ENCODE measurements around the gene FHDC1.

The FHDC1 gene

GRCh38 chr4:152959080-152959479 lies 23.0 kb downstream of the FHDC1 start:
- no peak for DNase-seq

- DNase-seq, result no peak
Measured at GRCh38 chr4:152960082-152960481, 24.0 kb downstream of the FHDC1 start.

DNA sequence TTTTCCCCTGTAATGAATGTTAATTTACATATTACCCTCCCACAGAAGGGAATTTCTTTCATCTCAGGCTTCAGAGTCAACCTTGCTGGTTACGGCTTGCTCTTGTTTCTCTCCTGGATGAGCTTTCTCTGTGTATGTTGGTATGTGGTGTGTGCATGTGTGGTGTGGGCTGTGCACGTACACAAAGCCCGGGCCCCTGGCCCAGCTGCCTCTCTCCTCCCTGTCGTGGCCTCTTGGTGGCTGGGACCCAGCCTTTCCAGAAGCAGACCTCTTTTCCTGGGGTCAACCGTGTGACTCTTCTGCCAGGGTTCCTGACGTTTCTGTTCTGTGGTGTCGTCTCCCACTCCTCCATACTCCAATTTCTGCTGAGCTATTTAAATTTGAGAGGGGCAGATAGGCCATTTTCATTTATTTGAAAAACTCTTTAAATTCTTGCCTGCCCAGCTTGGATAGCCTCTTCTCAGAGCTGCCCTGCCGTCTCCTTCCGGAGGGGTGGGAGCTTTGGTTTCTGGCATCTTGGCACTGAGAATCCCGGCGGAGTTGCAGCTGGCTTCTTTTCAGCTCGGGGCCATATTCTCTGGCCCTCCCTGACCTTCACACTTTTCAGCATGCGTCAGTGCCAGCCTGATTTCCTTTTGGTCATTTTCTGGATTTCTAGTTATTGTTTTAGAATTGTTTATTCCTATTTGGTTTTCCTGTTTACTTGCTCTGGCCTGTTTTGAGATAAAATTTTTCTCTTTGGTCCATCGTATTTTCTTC lies 25.1 kb downstream of the FHDC1 start:
- DNase-seq, result no peak

- peak; percentile 79 for DNase-seq
Measured at GRCh38 chr4:152961773-152962115, 25.6 kb downstream of the FHDC1 start.

DNA sequence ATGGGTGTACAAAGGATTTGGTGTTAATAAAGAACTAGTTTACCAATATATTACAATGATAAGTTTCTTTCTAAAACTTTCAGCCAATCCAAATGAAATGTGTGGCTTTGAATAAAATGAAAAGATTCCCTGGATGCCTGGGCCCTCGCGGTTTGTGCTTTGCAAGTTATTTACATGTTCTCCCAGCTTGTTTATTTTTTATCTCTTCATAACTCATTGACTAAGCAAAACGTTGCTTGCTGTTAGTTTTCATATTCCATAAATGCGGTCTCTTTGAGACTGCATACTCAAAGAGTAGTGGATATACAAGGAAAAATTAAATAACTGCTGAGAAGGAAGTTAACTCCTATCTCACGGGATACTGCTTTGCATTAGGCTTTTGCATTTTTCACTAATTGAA lies 26.0 kb downstream of the FHDC1 start:
- DNase-seq, result peak; percentile 37

DNA sequence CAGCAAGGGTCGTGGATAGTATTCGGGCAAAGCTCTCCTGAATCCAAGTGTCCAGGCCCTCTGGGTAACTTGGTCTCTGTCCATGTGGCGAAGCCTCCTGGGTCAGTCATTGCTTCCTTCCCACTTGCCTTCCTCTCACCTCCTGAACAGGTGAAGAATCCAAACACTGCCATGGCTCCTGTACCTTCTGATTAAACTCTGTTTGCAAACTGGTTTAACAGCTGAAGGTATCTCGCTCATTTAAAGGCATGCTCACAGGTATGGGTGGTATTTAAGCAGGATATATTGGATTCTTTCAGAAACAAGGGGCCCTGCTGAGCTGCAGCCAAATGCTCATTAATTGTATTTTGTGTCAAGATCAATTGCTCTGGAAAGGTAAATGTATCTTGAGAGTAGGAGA lies 28.2 kb downstream of the FHDC1 start:
- DNase-seq, result no peak

DNA sequence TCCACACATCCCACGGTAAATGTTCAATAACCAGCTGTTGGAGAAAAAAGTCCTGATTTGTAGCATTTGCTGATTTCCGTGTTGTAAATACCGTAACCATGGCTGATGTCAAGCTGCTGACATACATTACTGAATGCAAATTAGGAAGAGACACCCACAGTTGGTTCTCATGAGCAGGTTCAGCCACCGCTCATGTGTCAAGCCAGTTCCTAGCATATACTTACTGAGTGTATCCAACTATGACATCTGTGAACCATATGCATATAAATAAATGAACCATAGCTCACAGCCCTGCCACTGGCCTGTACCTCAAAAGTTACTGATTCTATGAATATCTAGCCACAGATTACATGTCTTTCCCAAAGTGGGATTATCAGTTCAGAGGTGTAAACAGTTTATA lies 29.5 kb downstream of the FHDC1 start:
- no peak for DNase-seq

GRCh38 chr4:152967907-152968306 lies 31.8 kb downstream of the FHDC1 start:
- no peak for DNase-seq

DNA sequence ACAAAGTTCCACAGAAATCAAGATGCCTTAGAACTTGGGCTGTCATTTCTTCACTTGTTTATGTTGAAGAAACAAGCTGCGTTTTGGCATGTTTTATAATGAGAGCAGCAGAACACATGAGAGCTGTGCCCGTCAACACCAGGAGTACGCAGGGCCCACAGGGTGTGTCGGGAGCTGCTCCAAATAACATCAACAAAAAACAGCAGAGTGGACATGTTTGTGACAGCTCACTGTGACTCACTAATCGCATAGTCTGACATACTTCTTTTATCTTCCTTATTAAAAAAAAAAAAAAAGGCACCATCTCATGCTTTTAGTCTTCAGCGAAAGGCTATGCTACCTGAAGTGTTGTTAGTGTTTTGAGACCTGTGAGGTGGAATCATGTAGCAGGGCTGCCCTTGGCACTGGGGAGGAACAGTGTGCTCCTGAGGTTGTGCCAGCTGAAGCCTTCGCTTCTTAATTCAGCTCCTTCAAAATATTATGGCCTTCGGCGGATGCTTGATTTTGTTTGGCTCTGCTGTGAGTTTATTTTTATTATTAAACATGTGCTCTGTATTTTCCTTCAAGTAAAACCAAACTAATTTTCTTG lies 32.8 kb downstream of the FHDC1 start:
- DNase-seq, result no peak

GRCh38 chr4:152970102-152970820 lies 34.1 kb downstream of the FHDC1 start:
- DNase-seq, result no peak

DNA sequence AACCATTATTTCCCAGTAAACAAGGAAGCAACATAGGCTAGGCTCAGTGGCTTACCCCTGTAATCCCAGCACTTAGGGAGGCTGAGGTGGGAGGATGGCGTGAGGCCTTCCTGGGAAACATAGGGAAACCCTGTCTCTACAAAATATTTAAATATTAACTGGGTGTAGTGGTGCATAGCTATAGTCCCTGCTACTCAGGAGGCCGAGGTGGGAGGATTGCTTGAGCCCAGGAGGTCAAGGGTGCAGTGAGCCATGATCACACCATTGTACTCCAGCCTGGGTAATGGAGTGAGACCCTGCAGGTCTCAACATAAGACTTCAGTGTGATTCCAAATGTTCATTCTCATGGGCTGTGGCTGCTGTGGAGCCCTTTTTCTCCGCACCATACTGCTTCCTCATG lies 34.9 kb downstream of the FHDC1 start:
- no peak for DNase-seq

GRCh38 chr4:152972821-152973628 lies 36.9 kb downstream of the FHDC1 start:
- DNase-seq, result no peak

- DNase-seq, result no peak
Measured at GRCh38 chr4:152973629-152974467, 37.7 kb downstream of the FHDC1 start.

GRCh38 chr4:152974468-152975379 lies 38.6 kb downstream of the FHDC1 start:
- DNase-seq, result no peak

DNA sequence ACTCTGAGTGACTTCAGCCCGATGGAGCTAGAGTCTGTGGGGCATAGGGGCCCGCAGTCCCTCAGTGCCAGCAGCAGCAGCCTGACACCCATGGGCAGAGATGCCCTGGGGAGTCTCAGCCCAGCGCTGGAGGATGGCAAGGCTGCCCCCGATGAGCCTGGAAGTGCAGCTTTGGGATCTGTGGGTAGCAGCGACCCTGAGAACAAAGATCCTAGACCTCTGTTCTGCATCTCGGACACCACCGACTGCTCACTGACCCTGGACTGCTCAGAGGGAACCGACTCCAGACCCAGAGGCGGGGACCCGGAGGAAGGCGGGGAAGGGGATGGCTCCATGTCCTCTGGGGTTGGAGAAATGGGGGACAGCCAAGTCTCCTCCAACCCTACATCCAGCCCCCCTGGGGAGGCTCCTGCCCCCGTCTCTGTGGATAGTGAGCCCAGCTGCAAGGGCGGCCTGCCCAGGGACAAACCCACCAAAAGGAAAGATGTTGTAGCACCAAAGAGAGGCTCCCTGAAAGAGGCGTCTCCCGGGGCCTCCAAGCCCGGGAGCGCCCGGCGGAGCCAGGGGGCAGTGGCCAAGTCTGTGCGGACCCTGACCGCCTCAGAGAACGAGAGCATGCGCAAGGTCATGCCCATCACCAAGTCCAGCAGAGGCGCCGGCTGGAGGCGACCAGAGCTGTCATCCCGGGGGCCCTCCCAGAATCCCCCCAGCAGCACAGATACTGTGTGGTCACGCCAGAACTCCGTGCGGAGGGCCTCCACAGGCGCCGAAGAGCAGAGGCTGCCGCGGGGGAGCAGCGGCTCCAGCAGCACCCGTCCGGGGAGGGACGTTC lies 39.5 kb downstream of the FHDC1 start:
- no peak for DNase-seq

GRCh38 chr4:152976212-152976761 lies 40.2 kb downstream of the FHDC1 start:
- DNase-seq, result no peak

- DNase-seq, result no peak
Measured at GRCh38 chr4:152979731-152980330, 43.7 kb downstream of the FHDC1 start.

- DNase-seq, result no peak
Measured at GRCh38 chr4:152981278-152981677, 45.2 kb downstream of the FHDC1 start.

DNA sequence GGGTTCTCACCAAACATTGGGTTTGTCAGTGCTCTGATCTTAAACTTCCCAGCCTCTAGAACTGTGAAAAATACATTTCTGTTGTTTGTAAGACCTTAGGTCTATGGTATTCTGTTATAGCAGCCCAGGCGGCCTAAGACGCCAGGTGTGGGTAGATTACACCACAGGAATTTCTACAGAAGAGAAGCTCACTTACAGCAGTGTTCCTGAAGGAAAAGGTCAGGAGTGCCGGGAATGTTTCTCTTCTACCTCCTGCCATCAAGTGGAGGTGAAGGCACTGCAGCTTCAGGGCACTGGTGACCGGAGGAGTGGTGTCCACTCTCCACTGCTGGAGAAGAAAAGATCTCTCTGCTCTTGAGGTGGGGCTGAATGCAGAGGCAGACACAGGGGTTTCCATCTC lies 45.7 kb downstream of the FHDC1 start:
- DNase-seq, result no peak

GRCh38 chr4:152983221-152983620 lies 47.1 kb downstream of the FHDC1 start:
- DNase-seq, result no peak

All from OCI-M1 (cell line).